OCI-LY7 (cell line): ENCODE data around the gene FKBP6.

Experiments
- CTCF ChIP-seq: fragments of 200-600 bp; sonication (generic); conservative IDR thresholded peaks from 2 replicates; pipeline ENCODE4 v1.5.1; 2014; ENCODE audit warnings: mild to moderate bottlenecking, antibody characterized with exemption, low read length, moderate library complexity, mixed read lengths
- EZH2phosphoT487 ChIP-seq: fragments of 200-600 bp; sonication (generic); IDR thresholded peaks from 2 replicates; pipeline ENCODE4 v1.6.1; 2018; ENCODE audit warnings: low read depth, borderline replicate concordance, mild to moderate bottlenecking, mixed run types, antibody characterized with exemption, low read length, moderate library complexity, mixed read lengths

- TF ChIP-seq CTCF: no peak
- TF ChIP-seq EZH2phosphoT487: no peak
Observed at GRCh38 chr7:73303546-73303945, 24.4 kb upstream of the FKBP6 start.
